ENCODE results near the gene UBFD1. TPM values are rescaled to one million over a fixed set of nuclear protein-coding genes. Genes with fewer than 3 reads are reported as not detected.

UBFD1 gene
- total RNA-seq, 4 donors from 2014 or later = 39.1 to 86.8 (median 65.5) TPM

GRCh38 chr16:23563186-23563585 lies 5.7 kb downstream of the UBFD1 start:
- peaks cover 30 to 40% (median 33%) of the 10 kb centered on the region in 4 donors for H3K4me1 ChIP-seq
- 79% methylated on average over 6 of the region's 6 CpGs for WGBS
- H3K4me3 ChIP-seq = no peak overlapping the region
- intact Hi-C loops (cut with DNase I) = no loop called here
- DNase-seq (ENCODE audit: extremely low spot score) = no peak
- no peak overlapping the region for H3K27ac ChIP-seq (replicated peaks in 1 of 4)
- no peaks in the 10 kb centered on the region for H3K9me3 ChIP-seq
- peaks cover 56 to 92% (median 90%) of the 10 kb centered on the region in 4 donors for H3K36me3 ChIP-seq
- no peaks in the 10 kb centered on the region for H3K27me3 ChIP-seq
- TF ChIP-seq CTCF (IDR thresholded peaks at IDR 0.05) (no peak), POLR2A (IDR thresholded peaks at IDR 0.05; ENCODE audit: low read depth) (no peak), EP300 (IDR thresholded peaks at IDR 0.05) (no peak), POLR2AphosphoS5 (IDR thresholded peaks at IDR 0.05) (no peak)

DNA sequence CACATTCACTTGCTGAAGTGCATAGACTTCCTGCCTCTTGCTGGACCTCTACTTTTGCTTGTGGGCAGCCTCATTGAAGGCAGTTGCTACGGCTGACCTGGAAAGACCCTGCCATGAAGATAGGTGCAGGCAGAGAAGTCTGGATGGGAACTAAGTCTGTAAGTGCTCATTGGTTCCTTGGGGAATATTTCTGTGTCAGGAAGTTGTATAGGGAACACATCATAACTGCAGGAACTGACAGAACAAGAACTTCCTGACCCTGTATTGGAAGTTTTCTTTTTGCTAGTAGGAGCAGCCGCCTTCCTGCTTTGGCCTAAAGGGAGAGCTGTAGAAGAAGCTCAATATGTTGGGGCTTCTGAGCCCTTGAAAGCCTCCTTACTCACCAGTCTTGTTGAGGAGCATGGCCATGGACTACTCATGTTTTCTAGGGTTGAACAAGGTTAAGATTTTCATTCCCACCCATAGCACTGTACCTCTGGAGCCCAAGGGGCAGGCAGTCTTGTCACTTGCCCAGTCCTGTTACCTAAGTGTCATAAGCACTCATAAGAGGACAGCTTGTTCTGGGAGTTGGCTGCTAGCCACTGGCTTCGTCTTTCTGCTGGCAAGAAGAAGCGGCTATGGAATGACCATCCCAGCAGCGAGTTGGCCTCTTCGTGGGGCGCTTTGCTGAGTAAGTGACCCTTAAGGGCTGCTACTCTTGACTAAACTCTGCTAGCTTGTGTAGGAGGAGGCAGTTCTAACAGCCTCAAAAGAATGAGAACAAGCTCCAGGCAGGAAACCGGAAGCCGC lies 7.2 kb downstream of the UBFD1 start:
- H3K4me3 ChIP-seq = no peak overlapping the region
- TF ChIP-seq POLR2AphosphoS5 (IDR thresholded peaks at IDR 0.05) = no peak
- TF ChIP-seq EP300 (IDR thresholded peaks at IDR 0.05) = no peak
- no peak for TF ChIP-seq CTCF (IDR thresholded peaks at IDR 0.05)
- no peak for TF ChIP-seq POLR2A (IDR thresholded peaks at IDR 0.05; ENCODE audit: low read depth)
- peaks cover 16 to 24% (median 18%) of the 10 kb centered on the region in 4 donors for H3K4me1 ChIP-seq
- no peaks in the 10 kb centered on the region for H3K9me3 ChIP-seq
- no peak overlapping the region for H3K27ac ChIP-seq (replicated peaks in 1 of 4)
- H3K27me3 ChIP-seq = no peaks in the 10 kb centered on the region
- no peak for DNase-seq (ENCODE audit: extremely low spot score)
- peaks cover 71 to 100% (median 99%) of the 10 kb centered on the region in 4 donors for H3K36me3 ChIP-seq
- WGBS = 94% methylated on average over 9 of the region's 9 CpGs
- intact Hi-C loops (cut with DNase I) = no loop called here

DNA sequence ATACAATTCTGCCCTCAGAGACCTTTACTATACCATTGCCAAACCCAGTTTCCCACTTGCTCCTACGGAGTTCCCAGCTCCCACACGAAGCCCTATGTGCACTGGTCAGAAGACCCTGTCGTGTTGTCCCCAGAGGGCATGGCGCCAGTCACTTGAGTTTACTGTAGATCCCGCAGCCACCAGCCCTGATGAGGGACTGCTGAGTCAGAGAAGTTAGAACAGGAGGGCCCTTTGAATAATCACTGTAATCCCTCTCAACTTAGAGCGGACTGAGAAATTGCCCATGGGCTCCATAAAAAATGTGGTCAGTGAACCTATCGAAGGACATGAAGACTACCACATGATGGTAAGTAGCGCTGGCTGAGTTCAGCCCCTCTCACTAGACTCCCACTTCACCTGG lies 9.2 kb downstream of the UBFD1 start:
- 95% methylated on average over 8 of the region's 8 CpGs for WGBS
- Histone ChIP-seq H3K9me3 (no peaks in the 10 kb centered on the region), H3K36me3 (peaks cover 77 to 100% (median 99%) of the 10 kb centered on the region in 4 donors), H3K27ac (replicated peaks in 1 of 4) (no peak overlapping the region), H3K27me3 (no peaks in the 10 kb centered on the region), H3K4me1 (peaks cover 0 to 12% (median 5%) of the 10 kb centered on the region in 4 donors), H3K4me3 (no peak overlapping the region)
- no peak for TF ChIP-seq CTCF (IDR thresholded peaks at IDR 0.05)
- TF ChIP-seq POLR2AphosphoS5 (IDR thresholded peaks at IDR 0.05) = no peak
- no peak for TF ChIP-seq POLR2A (IDR thresholded peaks at IDR 0.05; ENCODE audit: low read depth)
- TF ChIP-seq EP300 (IDR thresholded peaks at IDR 0.05) = no peak
- intact Hi-C loops (cut with DNase I) = no loop called here
- no peak for DNase-seq (ENCODE audit: extremely low spot score)

DNA sequence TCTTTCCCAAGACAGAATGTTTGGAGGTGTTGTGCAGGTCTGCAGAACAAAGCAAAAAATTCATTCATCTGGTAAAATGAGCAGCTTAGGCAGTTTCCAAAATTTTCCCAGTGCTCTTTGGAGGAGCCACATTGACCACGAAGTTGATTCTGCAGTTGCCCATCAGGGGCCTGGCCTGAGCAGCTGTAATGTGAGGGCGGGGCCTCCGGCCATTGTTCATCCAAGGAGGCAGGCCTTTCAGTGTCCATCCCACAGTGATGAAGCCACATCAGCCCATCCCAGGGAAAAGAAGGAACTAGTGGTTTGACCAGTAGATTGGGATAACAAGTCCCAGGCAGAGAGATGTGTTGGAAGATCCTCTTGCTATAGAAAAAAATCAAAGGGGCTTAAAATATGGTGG lies 10.1 kb downstream of the UBFD1 start:
- peaks cover 79 to 100% (median 99%) of the 10 kb centered on the region in 4 donors for H3K36me3 ChIP-seq
- no peak overlapping the region for H3K4me3 ChIP-seq
- H3K27ac ChIP-seq (replicated peaks in 1 of 4) = no peak overlapping the region
- H3K27me3 ChIP-seq = no peaks in the 10 kb centered on the region
- TF ChIP-seq POLR2AphosphoS5 (IDR thresholded peaks at IDR 0.05) = no peak
- no peak for TF ChIP-seq POLR2A (IDR thresholded peaks at IDR 0.05; ENCODE audit: low read depth)
- no peak for TF ChIP-seq EP300 (IDR thresholded peaks at IDR 0.05)
- TF ChIP-seq CTCF (IDR thresholded peaks at IDR 0.05) = no peak
- DNase-seq (ENCODE audit: extremely low spot score) = no peak
- 92% methylated on average over 3 of the region's 3 CpGs for WGBS
- no peaks in the 10 kb centered on the region for H3K9me3 ChIP-seq
- intact Hi-C loops (cut with DNase I) = no loop called here
- peaks cover 0 to 12% (median 3%) of the 10 kb centered on the region in 4 donors for H3K4me1 ChIP-seq

Measured in esophagus muscularis mucosa (tissue), 4 donors.